Neural cell (in vitro differentiated cells): ENCODE results near the gene LIN37. TPM values are rescaled to one million over a fixed set of nuclear protein-coding genes. Genes with fewer than 3 reads are reported as not detected.

Experiments used
- H2AFZ ChIP-seq: fragments of 200-600, 300-800 bp; sonication (generic), shearing (Covaris generic); 2 replicates; pipeline ENCODE4 v1.6.0; 2014; ENCODE audit warnings: low read depth, mild to moderate bottlenecking, antibody characterized with exemption, low read length, moderate library complexity
- H3F3A ChIP-seq: fragments of 200-600 bp; shearing (Covaris generic); 2 replicates; pipeline ENCODE4 v1.6.1; 2016; ENCODE audit warnings: mild to moderate bottlenecking, moderate library complexity, mixed read lengths, antibody characterized with exemption, low read length; ENCODE audit not compliant: insufficient read depth, poor library complexity, severe bottlenecking
- H3K27ac ChIP-seq: fragments of 200-600, 300-800 bp; sonication (generic), shearing (Covaris generic); 2 replicates; pipeline ENCODE4 v1.5.1; 2014; ENCODE audit warnings: mild to moderate bottlenecking, low read length, moderate library complexity
- H3K27me3 ChIP-seq: fragments of 300-800, 200-600 bp; sonication (generic), shearing (Covaris generic); 2 replicates; pipeline ENCODE4 v1.6.0; 2014; ENCODE audit warnings: mild to moderate bottlenecking, low read depth, low read length, moderate library complexity; ENCODE audit not compliant: insufficient read depth
- H3K36me3 ChIP-seq: fragments of 300-800, 200-600 bp; sonication (generic), shearing (Covaris generic); 2 replicates; pipeline ENCODE4 v1.5.1; 2014; ENCODE audit warnings: mild to moderate bottlenecking, antibody characterized with exemption, low read length, moderate library complexity; ENCODE audit not compliant: insufficient read depth
- H3K4me2 ChIP-seq: fragments of 300-800, 200-600 bp; sonication (generic), shearing (Covaris generic); 2 replicates; pipeline ENCODE4 v1.6.0; 2014; ENCODE audit warnings: mild to moderate bottlenecking, low read length
- H3K4me3 ChIP-seq: fragments of 300-800, 200-600 bp; sonication (generic), shearing (Covaris generic); 2 replicates; pipeline ENCODE4 v1.5.1; 2014; ENCODE audit warnings: mild to moderate bottlenecking, low read length, moderate library complexity
- H3K79me2 ChIP-seq: fragments of 200-600 bp; shearing (Covaris generic); replicated peaks from 2 replicates; pipeline ENCODE4 v1.6.0; 2014; ENCODE audit warnings: mild to moderate bottlenecking, low read length, moderate library complexity; ENCODE audit not compliant: insufficient read depth
- H3K9ac ChIP-seq: fragments of 300-800, 200-600 bp; sonication (generic), shearing (Covaris generic); 2 replicates; pipeline ENCODE4 v1.6.1; 2016; ENCODE audit warnings: mild to moderate bottlenecking, low read length, mixed read lengths
- H3K9me2 ChIP-seq: fragments of 200-600 bp; shearing (Covaris generic); 2 replicates; pipeline ENCODE4 v1.6.1; 2016; ENCODE audit warnings: mild to moderate bottlenecking, low read length, mixed read lengths; ENCODE audit not compliant: insufficient read depth
- H3K9me3 ChIP-seq: fragments of 200-600, 300-800 bp; sonication (generic), shearing (Covaris generic); 2 replicates; pipeline ENCODE4 v1.6.1; 2016; ENCODE audit warnings: mild to moderate bottlenecking, mixed run types, low read length, moderate library complexity, mixed read lengths
- H4K20me1 ChIP-seq: fragments of 200-600 bp; shearing (Covaris generic); 2 replicates; pipeline ENCODE4 v1.6.1; 2016; ENCODE audit warnings: mild to moderate bottlenecking, mixed run types; ENCODE audit not compliant: insufficient read depth
- CTCF ChIP-seq: fragments of 450-650 bp; IDR thresholded peaks from 2 replicates; pipeline ENCODE4 v1.5.1; 2014; ENCODE audit warnings: antibody characterized with exemption, mild to moderate bottlenecking, moderate library complexity; ENCODE audit not compliant: poor library complexity, severe bottlenecking
- EP300 ChIP-seq: fragments of 450-650 bp; conservative IDR thresholded peaks from 2 replicates; pipeline ENCODE4 v1.6.1; 2014; ENCODE audit warnings: antibody characterized with exemption, mild to moderate bottlenecking, moderate library complexity; ENCODE audit not compliant: poor library complexity, severe bottlenecking
- EZH2 ChIP-seq: fragments of 200-600, 300-800 bp; shearing (Covaris generic), sonication (generic); IDR thresholded peaks from 2 replicates; pipeline ENCODE4 v1.6.1; 2014; ENCODE audit warnings: antibody characterized with exemption, low read length, borderline replicate concordance, mild to moderate bottlenecking; ENCODE audit not compliant: insufficient read depth, poor library complexity, severe bottlenecking
- MXI1 ChIP-seq: fragments of 450-650 bp; conservative IDR thresholded peaks from 2 replicates; pipeline ENCODE4 v1.6.1; 2014; ENCODE audit warnings: antibody characterized with exemption, mild to moderate bottlenecking; ENCODE audit not compliant: poor library complexity, severe bottlenecking
- POLR2AphosphoS5 ChIP-seq: IDR thresholded peaks from 2 replicates; pipeline ENCODE4 v1.6.1; 2012
- RAD21 ChIP-seq: fragments of 450-650 bp; conservative IDR thresholded peaks from 2 replicates; pipeline ENCODE4 v1.6.1; 2014; ENCODE audit warnings: antibody characterized with exemption, mild to moderate bottlenecking, moderate library complexity
- REST ChIP-seq: IDR thresholded peaks from 2 replicates; pipeline ENCODE4 v1.6.1; 2012; ENCODE audit warnings: borderline replicate concordance
- SMC3 ChIP-seq: fragments of 450-650 bp; conservative IDR thresholded peaks from 2 replicates; pipeline ENCODE4 v1.6.1; 2014; ENCODE audit warnings: antibody characterized with exemption, mild to moderate bottlenecking, moderate library complexity; ENCODE audit not compliant: poor library complexity
- TAF1 ChIP-seq: IDR thresholded peaks from 2 replicates; pipeline ENCODE4 v1.6.1; 2012; ENCODE audit warnings: low read depth
- polyA plus RNA-seq: library from polyadenylated mRNA; depleted of rRNA; stranded (reverse); fragments of >200 nt; gene quantifications from 2 replicates; pipeline ENCODE4 v1.2.3, GENCODE V29; 2014

Gene LIN37
- polyA plus RNA-seq, 1 donor from 2014 or later: 25.7 TPM

DNA sequence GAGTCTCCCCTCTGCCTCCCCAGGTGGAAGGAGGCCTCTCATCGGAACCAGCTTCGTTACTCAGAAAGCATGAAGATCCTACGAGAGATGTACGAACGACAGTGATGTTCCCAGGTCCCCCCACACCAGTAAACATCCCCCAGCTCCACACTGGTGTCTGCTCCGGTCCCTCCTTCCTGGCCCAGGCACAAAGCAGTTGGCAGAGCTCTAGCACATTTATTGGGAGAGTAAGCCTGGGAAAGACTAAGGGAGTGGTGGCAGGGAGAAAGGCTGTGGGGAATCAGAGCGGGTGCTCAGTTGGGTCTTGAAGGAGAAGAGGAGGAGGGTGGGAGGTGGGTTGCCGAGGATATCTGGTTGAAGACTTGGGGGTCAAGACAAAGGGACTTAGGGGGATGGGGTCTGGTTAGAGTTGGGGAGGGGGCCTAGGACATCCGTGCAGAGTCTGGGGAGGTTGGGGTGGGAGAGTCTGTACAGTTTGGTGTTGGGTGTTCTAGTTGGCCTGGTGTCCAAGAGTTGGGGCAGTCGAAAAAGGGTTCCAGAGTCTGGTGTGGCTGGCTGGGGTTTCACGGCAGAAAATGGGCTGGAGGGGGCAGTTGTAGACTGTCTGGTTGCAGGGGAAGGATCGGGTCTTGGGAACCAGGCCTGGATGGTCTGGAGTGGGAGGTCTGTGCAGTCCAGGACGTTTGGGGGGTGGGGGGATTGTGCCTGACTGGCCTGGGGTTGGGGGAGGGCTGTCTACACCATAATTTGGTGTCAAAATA is 6.2 kb downstream of the LIN37 start:
- Histone ChIP-seq H3K27me3 (no peaks in the 10 kb centered on the region), H2AFZ (no peak overlapping the region), H3K9me2 (no peaks in the 10 kb centered on the region), H3K9me3 (no peaks in the 10 kb centered on the region), H3K4me2 (no peak overlapping the region), H3F3A (no peaks in the 10 kb centered on the region), H3K9ac (no peak overlapping the region), H3K27ac (no peak overlapping the region), H3K36me3 (peaks cover 8% of the 10 kb centered on the region), H3K4me3 (no peak overlapping the region), H4K20me1 (no peaks in the 10 kb centered on the region), H3K79me2 (peaks cover 10% of the 10 kb centered on the region)
- no peak for TF ChIP-seq TAF1
- no peak for TF ChIP-seq EP300
- no peak for TF ChIP-seq RAD21
- TF ChIP-seq REST: no peak
- TF ChIP-seq SMC3: no peak
- TF ChIP-seq POLR2AphosphoS5: no peak
- TF ChIP-seq EZH2: no peak
- TF ChIP-seq CTCF: no peak
- no peak for TF ChIP-seq MXI1

GRCh38 chr19:35755131-35755549 is 6.8 kb downstream of the LIN37 start:
- Histone ChIP-seq H3K4me2 (no peak overlapping the region), H3K27ac (no peak overlapping the region)

More at GRCh38 chr19:35755131-35755549, 6.8 kb downstream of the LIN37 start:
- Histone ChIP-seq H4K20me1 (no peaks in the 10 kb centered on the region), H3K9me2 (no peaks in the 10 kb centered on the region), H3F3A (no peaks in the 10 kb centered on the region), H3K9ac (no peak overlapping the region), H3K4me3 (no peak overlapping the region), H3K79me2 (peaks cover 15% of the 10 kb centered on the region), H3K36me3 (peaks cover 8% of the 10 kb centered on the region), H3K27me3 (no peaks in the 10 kb centered on the region), H2AFZ (no peak overlapping the region), H3K9me3 (no peaks in the 10 kb centered on the region)
- TF ChIP-seq TAF1: no peak
- TF ChIP-seq RAD21: no peak
- TF ChIP-seq CTCF: no peak
- no peak for TF ChIP-seq REST
- no peak for TF ChIP-seq POLR2AphosphoS5
- no peak for TF ChIP-seq MXI1
- TF ChIP-seq EP300: no peak
- no peak for TF ChIP-seq SMC3
- TF ChIP-seq EZH2: no peak
